ELR (cell line): ENCODE results near the gene IRAK1.

Source experiments
- DNase-seq: peaks from one replicate; pipeline ENCODE4 v3.0.0-alpha.2; 2015; ENCODE audit warnings: low read depth

The IRAK1 gene

DNA sequence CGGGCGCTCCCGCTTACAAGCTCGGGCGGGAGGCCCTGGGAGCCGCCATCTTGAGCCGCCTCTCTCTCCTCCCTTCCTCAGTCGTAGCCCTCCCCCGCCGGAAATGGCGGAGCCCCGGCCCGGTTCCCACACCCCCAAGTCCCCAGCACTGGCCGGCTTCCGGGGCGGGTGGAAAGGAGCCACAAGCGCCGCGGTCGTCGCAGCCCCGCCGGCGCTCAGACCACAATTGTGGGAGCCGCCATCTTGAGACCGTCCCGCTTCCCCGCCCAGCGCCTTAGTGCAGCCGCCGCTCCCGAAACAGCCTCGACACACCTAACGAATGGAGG is 48.6 kb downstream of the IRAK1 start:
- DNase-seq, result peak; percentile 90

DNA sequence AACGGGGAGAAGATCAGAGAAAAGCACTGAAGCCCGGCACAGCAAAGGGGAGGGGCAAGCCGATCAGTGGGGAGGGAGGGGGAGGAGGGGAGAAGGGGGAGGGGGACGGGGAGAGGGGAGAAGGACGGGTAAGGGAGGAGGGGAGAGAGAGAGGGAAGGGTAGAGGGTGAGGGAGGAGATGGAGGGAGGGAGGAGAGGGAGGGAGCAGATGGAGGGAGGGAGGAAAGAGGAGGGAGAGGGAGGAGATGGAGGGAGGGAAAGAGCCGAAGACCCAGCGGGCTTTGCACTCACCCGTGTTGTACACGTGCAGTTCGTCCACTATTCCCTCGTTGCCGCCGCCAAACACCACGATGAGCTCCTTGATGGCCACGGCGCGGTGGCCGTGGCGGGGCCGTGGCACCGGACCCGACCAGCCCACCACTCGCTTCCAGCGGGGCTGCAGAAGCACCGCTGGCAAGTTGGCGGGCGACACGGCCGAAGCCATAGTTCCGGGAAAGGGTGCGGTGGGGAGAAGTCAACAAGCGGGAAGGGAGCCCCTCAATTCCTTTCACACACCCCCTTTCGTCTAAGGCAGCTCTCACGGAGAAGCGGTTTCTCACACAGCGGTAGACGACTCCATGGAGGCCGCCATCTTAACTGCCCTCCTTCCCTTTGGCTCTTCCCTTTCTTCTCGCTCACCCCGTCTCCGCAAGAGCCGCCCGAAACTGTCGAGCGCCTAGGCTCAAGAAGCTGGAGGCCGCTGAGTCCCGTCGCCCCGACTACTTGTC is 49.2 kb downstream of the IRAK1 start:
- peak; percentile 58 for DNase-seq

DNA sequence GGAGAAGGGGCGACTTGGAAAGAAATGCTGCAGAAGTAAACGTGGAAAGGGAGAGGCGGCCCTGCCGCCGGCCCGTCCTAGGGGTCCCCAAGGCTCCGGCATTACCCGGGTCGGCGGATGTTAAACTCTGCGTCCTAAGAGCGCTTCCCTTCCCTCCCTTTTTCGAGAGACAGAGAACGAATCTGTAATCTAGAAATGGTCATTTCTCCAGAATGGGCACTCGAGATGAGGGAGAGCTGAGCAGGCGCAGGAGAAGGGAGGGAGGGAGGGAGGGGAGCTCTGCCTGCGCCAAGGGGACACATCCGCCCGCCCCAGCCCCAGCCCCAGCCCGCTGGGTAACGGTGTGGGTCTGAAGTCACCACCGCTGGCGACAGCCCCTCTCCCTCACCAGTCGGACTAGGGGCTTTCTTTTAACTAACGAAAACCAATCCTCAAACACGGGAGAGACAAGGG is 49.8 kb downstream of the IRAK1 start:
- DNase-seq, result peak; percentile 30

DNA sequence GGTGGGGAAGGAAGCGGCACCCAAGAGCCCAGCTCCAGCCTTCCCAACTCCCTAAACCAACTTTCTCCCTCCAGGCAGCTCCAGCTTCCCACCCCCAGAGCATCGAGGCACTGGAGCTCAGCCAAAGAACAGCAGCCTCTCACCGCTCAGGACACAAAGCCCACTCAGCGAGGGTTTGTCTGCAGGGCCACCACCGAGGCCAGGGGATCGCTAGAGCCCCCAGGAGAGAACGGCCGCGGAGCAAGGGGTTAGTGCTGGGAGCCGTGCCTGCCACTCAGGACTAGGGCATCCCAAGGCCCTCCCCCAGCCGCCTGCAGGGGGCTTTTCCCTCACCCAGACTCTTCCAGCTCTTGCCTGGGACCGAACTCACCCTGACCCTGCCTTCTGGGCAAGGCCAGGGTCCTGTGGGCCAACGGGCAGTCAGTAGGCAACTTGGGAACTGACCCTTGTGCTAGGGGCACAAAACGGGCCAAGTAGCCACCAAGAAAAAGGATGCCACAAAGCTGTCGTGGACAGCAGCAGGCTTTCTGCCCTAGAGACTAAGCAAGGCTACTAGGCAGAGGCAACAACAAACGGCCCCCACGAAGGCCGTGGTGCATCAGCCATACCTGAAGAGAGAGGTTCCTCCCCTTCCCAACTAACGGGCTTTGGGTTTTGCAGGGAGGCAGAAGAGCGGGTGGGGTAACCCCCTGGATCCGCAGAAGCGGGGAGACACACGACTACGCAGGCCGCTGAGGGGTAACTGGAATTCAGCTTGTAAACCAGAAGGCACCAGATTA is 50.4 kb downstream of the IRAK1 start:
- no peak for DNase-seq

- DNase-seq, result no peak
Observed at GRCh38 chrX:153968754-153969124, 51.0 kb downstream of the IRAK1 start.

GRCh38 chrX:153968255-153968654 is 51.4 kb downstream of the IRAK1 start:
- no peak for DNase-seq

GRCh38 chrX:153967536-153968224 is 52.0 kb downstream of the IRAK1 start:
- no peak for DNase-seq

DNA sequence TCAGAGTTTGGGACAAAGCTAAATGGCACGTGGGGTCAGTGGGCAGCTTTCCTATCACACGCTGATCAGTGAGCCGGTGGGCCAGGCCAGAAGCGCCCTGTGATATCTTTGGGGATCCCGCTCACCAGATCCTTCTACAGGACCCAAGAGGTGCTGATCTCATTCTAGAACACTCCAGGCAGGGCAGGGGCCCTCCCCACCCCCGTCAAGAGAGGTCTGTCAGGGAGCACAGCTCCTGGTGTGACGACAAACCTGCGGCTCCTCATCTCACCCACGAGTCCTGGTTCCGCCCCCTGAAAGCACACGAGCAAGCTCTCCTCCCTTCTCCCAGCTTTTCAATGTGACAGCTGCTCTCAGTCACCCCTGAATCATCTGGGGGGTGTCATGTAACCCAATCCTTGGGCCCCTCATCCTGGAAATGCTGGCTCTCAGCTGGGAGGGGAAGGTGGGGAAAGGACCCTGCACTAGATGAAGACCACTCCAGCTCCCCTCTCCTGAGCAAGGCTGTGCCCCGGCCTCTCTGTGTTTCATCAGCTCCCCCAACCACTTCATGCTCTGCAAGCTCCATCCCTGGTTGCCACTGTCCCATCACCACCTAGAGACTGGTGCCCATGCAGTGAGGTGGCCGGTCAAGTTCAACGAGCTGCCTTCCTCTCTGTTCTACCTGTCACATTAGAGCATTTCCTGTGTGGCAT is 52.7 kb downstream of the IRAK1 start:
- peak; percentile 25 for DNase-seq

GRCh38 chrX:153966283-153966688 is 53.4 kb downstream of the IRAK1 start:
- DNase-seq, result no peak

GRCh38 chrX:153965406-153965805 is 54.3 kb downstream of the IRAK1 start:
- no peak for DNase-seq

GRCh38 chrX:153964105-153964504 is 55.6 kb downstream of the IRAK1 start:
- no peak for DNase-seq

DNA sequence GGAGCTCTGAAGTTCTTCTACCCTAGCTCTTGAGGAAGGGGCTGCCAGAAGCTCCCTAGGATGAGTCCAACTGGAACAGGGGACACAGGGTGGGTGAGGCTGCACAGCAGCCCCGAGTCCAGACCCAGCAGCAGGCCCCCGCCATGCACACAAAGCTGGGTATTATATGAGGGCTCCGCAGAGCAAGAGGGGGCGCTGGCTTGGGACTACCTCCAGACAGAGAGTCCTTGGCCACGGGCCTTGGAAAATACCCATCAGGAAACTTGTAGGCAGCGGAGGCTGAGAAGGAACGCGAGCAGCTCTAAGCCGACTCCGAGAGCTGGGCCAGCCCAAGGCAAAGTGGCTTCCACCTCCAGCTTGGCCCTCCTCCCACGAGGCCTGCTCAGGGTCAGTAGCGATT is 56.2 kb downstream of the IRAK1 start:
- DNase-seq, result no peak

GRCh38 chrX:153961292-153961691 is 58.4 kb downstream of the IRAK1 start:
- DNase-seq, result no peak

GRCh38 chrX:153960786-153961185 is 58.9 kb downstream of the IRAK1 start:
- no peak for DNase-seq
